ENCODE measurements around the gene STEAP3.
"Not testable (repeated sequence)": the region's sequence is repeated elsewhere in the genome, so short reads cannot be mapped to it uniquely, and the experiment has no call there.

Gene STEAP3

DNA sequence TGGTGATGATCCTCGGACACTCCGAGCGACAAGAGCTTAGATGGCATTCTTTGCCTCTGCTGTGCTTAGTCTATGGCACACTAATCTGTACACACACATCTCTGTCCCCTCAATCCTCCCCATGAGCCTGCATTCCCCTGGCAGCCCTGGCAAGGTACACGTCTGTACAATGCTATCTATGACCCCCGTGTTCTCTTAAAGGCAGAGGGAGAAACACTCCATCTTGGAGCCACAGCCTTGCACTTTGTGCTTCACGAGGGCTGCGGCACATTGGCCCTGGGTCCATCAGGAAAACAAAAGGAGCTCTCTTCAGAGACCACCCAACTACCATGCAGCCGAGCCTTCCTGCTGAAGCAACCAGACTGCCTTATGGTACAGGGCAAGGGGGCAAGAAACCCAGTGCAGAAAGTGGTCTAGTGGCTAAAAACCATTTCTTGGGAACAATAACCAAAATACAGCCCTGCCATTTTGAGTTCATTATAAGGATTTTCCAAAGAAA is 42.5 kb downstream of the STEAP3 start:
- H3K4me3 ChIP-seq (ENCODE audit: low read length) = no peak overlapping the region
- DNase-seq (ENCODE audit: low read depth) = no peak
- TF ChIP-seq, protein P1, sequence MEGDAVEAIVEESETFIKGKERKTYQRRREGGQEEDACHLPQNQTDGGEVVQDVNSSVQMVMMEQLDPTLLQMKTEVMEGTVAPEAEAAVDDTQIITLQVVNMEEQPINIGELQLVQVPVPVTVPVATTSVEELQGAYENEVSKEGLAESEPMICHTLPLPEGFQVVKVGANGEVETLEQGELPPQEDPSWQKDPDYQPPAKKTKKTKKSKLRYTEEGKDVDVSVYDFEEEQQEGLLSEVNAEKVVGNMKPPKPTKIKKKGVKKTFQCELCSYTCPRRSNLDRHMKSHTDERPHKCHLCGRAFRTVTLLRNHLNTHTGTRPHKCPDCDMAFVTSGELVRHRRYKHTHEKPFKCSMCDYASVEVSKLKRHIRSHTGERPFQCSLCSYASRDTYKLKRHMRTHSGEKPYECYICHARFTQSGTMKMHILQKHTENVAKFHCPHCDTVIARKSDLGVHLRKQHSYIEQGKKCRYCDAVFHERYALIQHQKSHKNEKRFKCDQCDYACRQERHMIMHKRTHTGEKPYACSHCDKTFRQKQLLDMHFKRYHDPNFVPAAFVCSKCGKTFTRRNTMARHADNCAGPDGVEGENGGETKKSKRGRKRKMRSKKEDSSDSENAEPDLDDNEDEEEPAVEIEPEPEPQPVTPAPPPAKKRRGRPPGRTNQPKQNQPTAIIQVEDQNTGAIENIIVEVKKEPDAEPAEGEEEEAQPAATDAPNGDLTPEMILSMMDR (IDR thresholded peaks at IDR 0.05; ENCODE audit: insufficient read depth, low read depth, low read length, missing control alignments) = no peak

DNA sequence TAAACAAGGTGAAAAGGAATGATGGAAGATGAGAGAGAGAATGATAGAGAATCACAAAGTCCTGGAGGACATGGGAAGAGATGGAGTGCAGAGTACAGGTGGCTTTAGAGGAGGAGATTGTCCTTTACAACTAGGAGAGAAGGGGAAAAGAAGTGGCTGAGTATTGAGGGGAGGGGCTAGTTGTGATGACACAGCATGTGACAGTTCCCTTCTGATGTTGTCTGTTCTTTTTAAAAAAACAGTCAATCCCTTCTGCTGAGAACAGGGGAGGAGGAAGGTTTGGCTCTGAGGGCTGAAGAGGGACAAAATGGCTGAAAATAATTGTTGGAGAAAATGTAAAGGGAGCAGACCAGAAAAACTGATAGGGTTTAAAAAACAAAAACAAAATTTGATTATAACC is 44.0 kb downstream of the STEAP3 start:
- no peak for DNase-seq (ENCODE audit: low read depth)
- TF ChIP-seq, protein P1 (IDR thresholded peaks at IDR 0.05; ENCODE audit: insufficient read depth, low read depth, low read length, missing control alignments) = no peak
- no peak overlapping the region for H3K4me3 ChIP-seq (ENCODE audit: low read length)

DNA sequence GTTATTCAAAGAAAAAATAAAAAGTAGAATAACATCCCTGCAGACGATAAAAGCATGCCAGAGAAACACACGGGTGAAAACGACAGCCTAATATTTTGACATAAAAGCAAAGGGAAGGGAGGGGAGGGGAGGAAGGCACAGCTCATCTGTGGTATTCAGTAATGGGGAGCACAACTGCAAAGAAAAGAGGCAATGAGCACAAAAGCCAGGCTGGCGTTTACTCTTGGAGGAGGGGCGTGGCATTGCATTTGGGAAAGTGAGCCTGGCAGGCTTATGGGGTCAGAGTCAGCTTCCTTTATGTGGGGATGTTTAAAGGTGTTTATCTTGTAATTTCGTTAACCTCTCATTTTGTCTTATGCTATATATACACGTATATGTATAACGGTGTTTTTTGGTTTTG is 53.2 kb downstream of the STEAP3 start:
- TF ChIP-seq, protein P1 (IDR thresholded peaks at IDR 0.05; ENCODE audit: insufficient read depth, low read depth, low read length, missing control alignments) = no peak
- no peak for DNase-seq (ENCODE audit: low read depth)
- no peak overlapping the region for H3K4me3 ChIP-seq (ENCODE audit: low read length)

DNA sequence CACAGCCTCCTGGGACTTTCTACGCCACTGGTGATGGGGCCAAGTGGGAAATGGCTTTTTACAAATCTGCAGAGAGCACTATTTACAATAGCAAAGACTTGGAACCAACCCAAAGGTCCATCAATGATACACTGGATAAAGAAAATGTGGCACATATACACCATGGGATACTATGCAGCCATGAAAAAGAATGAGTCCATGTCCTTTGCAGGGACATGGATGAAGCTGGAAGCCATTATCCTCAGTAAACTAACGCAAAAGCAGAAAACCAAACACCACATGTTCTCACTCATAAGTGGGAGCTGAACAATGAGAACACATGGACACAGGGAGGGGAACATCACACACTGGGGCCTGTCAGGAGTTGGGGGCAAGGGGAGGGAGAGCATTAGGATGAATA is 54.8 kb downstream of the STEAP3 start:
- not testable (repeated sequence) for H3K4me3 ChIP-seq (ENCODE audit: low read length); DNase-seq (ENCODE audit: low read depth)

DNA sequence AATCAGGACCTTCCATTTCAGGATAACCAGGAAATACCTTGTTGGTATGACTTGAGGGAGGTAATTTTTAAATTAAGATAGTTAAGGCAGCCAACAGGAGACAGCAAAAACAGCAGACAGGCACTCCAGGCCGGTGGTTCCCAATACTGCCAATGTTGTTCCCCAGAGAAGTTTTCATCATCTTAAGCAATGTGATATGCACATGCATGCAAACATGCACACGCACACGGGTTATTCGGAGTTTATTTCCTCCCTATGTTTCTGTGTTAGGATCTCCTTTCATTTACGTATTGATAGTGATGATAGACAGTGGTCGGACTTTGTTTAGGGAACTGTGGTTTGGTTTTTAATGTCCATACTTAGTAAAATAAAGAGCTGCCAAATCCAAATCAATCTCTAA is 55.3 kb downstream of the STEAP3 start:
- DNase-seq (ENCODE audit: low read depth) = no peak
- TF ChIP-seq, protein P1 (IDR thresholded peaks at IDR 0.05; ENCODE audit: insufficient read depth, low read depth, low read length, missing control alignments) = no peak

DNA sequence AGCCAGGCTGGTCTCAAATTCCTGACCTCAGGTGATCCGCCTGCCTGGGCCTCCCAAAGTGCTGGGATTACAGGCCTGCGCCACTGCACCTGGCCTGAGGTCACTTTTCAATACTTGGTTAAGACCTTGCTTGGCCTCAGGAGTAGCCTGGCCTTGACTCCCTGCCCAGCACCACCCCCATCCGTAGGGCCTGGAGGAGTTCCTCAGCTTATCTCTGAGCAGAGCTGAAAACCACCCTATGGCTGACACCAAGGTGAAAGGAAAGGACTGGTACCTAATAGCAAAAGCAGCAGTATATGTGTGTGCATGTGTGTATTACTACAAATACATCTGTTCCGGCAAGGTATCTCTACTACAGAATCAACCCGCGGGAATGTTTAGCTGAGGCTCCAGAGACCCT is 56.0 kb downstream of the STEAP3 start:
- no peak for DNase-seq (ENCODE audit: low read depth)
- H3K4me3 ChIP-seq (ENCODE audit: low read length) = no peak overlapping the region
- TF ChIP-seq, protein P1 (IDR thresholded peaks at IDR 0.05; ENCODE audit: insufficient read depth, low read depth, low read length, missing control alignments) = no peak

More for the DNA sequence above, 55.3 kb downstream of the STEAP3 start:
- no peak overlapping the region for H3K4me3 ChIP-seq (ENCODE audit: low read length)

DNA sequence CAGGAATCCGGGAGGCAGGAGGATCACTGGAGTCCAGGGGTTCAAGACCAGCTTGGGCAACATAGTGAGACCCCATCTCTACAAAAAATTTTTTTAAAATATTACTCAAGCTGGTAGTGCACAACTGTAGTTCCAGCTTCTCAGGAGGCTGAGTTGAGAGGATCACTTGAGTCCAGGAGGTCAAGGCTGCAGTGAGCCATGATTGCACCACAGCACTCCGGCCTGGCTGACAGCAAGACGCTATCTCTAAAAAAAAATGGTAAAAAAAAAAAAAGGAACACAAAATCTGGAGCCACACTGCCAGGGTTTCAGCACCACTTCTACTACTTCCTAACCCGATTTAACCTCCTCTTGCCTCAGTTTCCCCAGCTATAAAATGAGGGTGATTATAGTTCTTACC is 57.0 kb downstream of the STEAP3 start:
- no peak for DNase-seq (ENCODE audit: low read depth)
- TF ChIP-seq, protein P1 (IDR thresholded peaks at IDR 0.05; ENCODE audit: insufficient read depth, low read depth, low read length, missing control alignments) = no peak

More for the DNA sequence above, 57.0 kb downstream of the STEAP3 start:
- no peak overlapping the region for H3K4me3 ChIP-seq (ENCODE audit: low read length)

All from epithelial cell of esophagus (primary cell).